ENCODE results near the gene HIBCH.

DNA sequence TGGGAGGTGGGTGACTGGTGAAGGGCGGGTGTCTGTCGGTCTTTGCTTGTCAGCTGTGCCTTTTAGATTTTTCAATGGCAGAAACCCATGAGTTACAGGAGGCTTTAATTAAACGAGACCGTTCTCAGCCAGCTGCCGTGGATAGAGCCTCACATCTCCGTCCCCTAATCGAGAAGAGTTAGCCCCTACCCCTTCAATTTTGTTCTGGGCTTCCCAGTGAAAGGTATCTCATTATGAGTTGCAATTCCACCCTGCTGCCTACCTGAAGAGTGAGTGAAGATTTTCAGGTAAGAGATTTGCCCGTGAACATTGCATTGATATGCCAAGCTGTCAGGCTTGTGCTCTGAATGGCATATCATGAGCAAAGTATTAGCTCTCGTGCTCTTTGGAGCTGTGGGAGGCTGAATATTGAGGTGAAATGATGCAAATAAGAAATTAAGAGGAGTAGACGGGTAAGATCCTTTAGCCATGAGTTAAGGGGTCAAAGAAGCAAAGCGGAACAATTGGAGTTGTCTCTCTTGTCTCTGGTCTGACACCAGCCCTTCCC, 138.4 kb downstream of the HIBCH start:
- TF ChIP-seq USF2 (IDR thresholded peaks at IDR 0.05), result no peak
- no peak for TF ChIP-seq MAFK (IDR thresholded peaks at IDR 0.05; ENCODE audit: partially characterized antibody)
- TF ChIP-seq NR3C1 (IDR thresholded peaks at IDR 0.05), result no peak

All from A549 (cell line).